ENCODE data around the gene PRKCA.

GRCh38 chr17:66779237-66779606, 476.8 kb downstream of the PRKCA start:
- TF ChIP-seq ZFP30 (CRISPR knock-in tag; IDR thresholded peaks at IDR 0.05) (no peak), ESRRG (CRISPR knock-in tag; IDR thresholded peaks at IDR 0.05) (no peak), POU6F1 (CRISPR knock-in tag; IDR thresholded peaks at IDR 0.05; ENCODE audit: borderline replicate concordance, low read depth) (no peak), GLIS3 (CRISPR knock-in tag; IDR thresholded peaks at IDR 0.05) (no peak), TCF4 (CRISPR knock-in tag; IDR thresholded peaks at IDR 0.05; ENCODE audit: borderline replicate concordance) (no peak), TSHZ2 (CRISPR knock-in tag; IDR thresholded peaks at IDR 0.05) (no peak)
